Ovary (tissue), 3 donors: ENCODE data around the gene TRIOBP.

Source experiments
- CTCF ChIP-seq, 3 donors: fragments of 450-650 bp in 2 of 3; fragments of 200-600 bp in 1 of 3; IDR thresholded peaks; one replicate each; pipeline versions ENCODE4 v1.5.1 to v1.8.0; 2016 to 2022; ENCODE audit warnings: antibody characterized with exemption in 3 of 3, mild to moderate bottlenecking in 1 of 3
- EP300 ChIP-seq: sonication (generic); formaldehyde crosslinking; IDR thresholded peaks from one replicate; pipeline ENCODE4 v1.6.1; 2017; ENCODE audit warnings: antibody characterized with exemption
- POLR2A ChIP-seq: fragments of 450-650 bp; IDR thresholded peaks from one replicate; pipeline ENCODE4 v1.6.1; 2017; ENCODE audit warnings: antibody characterized with exemption, mild to moderate bottlenecking, moderate library complexity
- donor health status: DM: no; HTN: no; CAD: no.

- peak; percentile 98 to 99 (median 99) for TF ChIP-seq CTCF (IDR thresholded peaks at IDR 0.05)
- TF ChIP-seq POLR2A, result peak; percentile 38
- TF ChIP-seq EP300, result no peak
Measured at GRCh38 chr22:37817705-37818408, 121.0 kb downstream of the TRIOBP start.
